Measurements from ENCODE around the gene CENPL.

GRCh38 chr1:173852105-173852504 lies 27.4 kb upstream of the CENPL start:
- TF ChIP-seq RFX5 (IDR thresholded peaks at IDR 0.05; ENCODE audit: low read depth, low read length), result no peak
- no peak for TF ChIP-seq POLR2A (IDR thresholded peaks at IDR 0.05; ENCODE audit: low read depth, low read length)
- no peak for TF ChIP-seq CTCF (conservative IDR thresholded peaks at IDR 0.05; ENCODE audit: low read depth, low read length)
- no peak for TF ChIP-seq ELK1 (IDR thresholded peaks at IDR 0.05; ENCODE audit: borderline replicate concordance, low read depth, low read length)
- peak; percentile 15; the same call in 1 of the 2 replicates for TF ChIP-seq FOS (IDR thresholded peaks at IDR 0.05; ENCODE audit: low read depth, low read length)
- no peak for TF ChIP-seq MAZ (IDR thresholded peaks at IDR 0.05; ENCODE audit: borderline replicate concordance, low read depth, low read length)
